M059J (cell line): ENCODE results near the gene SCPEP1. TPM values are rescaled to one million over a fixed set of nuclear protein-coding genes. Genes with fewer than 3 reads are reported as not detected.
"Not testable (repeated sequence)": the region's sequence is repeated elsewhere in the genome, so short reads cannot be mapped to it uniquely, and the experiment has no call there.

ENCODE experiments used
- DNase-seq: peaks from one replicate; pipeline ENCODE4 v3.0.0-alpha.2; 2012; ENCODE audit warnings: low read depth
- total RNA-seq: library from RNA; depleted of rRNA; stranded (reverse); fragments of >200 nt; shearing (Covaris generic); gene quantifications from 2 replicates; pipeline ENCODE4 v1.2.3, GENCODE V29; 2014

The SCPEP1 gene
- total RNA-seq, 1 experiment from 2014 or later, result 95.9 TPM

DNA sequence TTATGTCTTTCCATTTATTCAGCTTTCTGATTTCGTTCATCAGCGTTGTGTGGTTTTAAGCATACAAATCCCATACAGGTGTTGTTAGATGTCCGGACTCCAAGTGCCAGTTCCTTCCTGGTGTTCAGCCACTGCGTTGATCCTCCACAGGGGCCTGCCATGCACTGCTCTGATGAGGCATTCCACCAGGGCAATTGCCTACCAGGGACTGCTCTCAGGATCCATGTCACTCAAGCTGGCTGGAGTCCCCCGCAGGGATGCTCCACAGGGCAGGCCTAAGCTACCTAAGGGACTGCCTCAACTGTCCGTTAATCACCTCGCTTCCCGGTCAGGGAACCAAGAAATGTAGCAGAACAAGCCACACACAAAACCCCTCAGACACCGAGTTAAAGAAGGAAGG lies 12.7 kb upstream of the SCPEP1 start:
- DNase-seq, result not testable (repeated sequence)

DNA sequence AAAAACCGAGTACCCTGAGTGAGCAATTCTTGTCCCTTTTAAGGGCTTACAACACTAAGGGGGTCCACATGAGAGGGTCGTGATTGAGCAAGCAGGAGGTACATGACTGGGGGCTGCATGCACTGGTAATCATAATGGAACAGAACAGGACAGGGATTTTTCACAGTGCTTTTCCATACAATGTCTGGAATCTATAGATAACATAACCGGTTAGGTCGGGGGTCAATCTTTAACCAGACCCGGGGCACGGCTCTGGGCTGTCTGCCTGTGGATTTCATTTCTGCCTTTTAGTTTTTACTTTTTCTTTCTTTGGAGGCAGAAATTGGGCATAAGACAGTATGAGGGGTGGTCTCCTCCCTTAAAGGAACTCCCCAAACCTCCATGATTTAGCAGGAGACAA lies 12.2 kb upstream of the SCPEP1 start:
- DNase-seq, result not testable (repeated sequence)

DNA sequence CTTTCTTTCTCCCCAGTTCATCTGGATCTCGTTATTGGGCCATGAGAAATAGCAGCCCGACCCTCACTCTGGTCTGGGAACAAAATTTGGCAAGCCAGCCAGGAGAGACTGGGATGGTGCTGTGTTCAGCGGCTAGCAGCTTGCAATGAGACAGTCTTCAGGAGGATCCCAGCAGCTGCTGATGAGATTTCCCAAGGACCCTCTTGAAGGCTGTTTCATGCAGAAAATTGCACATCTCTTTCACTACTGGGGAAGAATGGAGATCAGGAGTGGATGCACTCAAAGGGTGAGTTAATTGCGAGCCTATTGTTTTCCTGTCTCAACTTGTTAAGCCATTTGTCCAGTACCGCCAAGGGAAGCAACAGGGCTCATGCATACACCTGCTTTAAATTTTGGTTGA lies 11.6 kb upstream of the SCPEP1 start:
- DNase-seq, result no peak

DNA sequence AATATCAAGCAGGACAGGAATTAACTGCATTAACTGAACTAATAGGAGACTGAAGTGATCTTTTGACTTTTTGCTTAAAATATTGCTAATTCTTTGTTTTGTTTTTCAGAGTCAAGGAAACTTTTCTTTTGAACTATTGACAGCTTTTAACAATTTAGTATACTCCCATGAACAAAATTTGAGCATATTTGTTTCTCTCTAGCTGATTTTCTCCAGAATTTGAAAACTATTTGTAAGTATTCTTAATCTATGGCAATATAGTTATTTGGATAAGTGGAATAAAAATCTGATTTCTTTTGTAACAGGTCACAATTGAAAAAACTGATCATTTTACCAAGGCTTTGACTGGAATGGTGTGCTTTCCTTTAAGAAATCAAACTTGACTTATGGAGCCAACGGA lies 7.0 kb upstream of the SCPEP1 start:
- no peak for DNase-seq

DNA sequence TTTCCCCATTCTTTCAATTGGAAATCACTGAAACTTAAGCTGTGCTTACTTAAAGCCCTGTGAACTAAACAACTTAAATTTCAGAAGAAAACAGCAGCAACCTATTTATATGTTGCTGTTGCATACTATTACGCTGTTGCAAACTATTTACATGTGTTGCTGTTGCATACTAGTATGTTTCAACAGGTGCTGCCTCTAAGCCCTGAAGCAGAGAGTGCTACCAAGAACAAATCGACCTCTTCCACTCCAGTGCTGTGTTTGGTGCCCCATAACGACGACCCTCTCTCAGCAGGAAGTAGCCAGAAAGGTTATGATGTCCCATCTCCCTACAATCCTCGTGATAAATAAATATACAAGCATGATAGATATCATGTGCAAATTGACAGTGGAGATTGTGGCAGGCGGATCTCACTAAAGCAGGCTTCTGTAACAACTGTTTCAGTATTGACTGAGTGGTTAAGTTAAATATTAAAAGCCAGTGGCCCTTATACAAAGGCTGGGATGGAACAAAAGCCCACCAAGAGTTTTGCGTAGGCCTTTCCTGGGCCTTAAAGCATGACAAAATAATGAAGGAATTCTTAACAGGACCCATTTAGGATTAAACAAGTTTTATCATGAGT lies 5.7 kb upstream of the SCPEP1 start:
- no peak for DNase-seq

DNA sequence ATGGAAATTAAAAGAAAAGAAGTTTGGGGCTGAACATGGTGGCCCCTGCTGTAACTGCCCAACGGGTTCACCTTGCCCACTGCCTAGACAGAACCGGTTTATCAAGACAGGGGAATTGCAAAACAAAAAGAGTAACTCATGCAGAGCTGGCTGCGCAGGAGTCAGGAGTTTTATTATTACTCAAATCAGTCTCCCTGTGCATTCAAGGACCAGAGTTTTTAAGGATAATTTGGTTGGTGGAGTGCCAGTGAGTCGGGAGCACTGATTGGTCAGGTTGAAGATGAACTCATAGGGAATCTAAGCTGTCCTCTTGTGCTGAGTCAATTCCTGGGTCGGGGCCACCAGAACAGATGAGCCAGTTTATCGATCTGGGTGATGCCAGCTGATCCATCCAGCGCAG lies 4.4 kb upstream of the SCPEP1 start:
- peak; percentile 15 for DNase-seq

DNA sequence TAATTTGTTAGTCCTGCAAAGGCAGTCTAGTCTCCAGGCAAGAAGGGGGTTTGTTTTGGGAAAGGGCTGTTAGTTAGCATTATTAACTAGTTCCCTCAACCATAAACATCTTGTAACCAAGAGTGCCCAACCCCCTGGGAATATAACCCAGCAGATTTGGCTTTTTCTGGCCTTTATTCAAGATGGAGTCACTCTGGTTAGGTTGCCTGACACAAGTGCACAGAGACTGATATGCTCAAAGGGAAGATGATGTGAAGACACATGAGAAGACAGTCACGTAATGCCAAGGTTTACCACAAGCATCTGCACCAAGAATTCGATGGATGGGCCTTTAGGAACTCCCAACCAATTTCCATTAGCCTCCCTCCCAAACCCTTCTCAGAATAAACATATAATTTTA lies 3.9 kb upstream of the SCPEP1 start:
- no peak for DNase-seq

DNA sequence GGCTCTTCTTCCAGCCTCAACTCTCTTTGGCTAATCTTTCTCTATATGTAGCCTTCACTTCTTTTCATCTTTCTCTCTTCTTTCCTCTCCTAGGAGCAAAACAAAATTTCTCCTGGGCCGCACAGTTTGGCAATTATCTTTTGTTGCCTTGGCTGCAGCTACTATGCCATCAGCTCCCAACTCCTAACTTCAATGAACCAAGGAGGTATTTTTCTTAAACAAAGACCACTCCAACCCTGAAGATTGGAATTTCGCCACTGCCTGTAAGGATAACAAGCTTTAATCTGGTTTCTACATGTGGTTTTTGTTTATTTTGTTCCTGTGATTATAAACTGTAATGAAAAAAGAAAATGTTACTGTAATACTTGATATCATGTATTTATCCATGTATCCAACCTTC lies 2.3 kb upstream of the SCPEP1 start:
- no peak for DNase-seq

DNA sequence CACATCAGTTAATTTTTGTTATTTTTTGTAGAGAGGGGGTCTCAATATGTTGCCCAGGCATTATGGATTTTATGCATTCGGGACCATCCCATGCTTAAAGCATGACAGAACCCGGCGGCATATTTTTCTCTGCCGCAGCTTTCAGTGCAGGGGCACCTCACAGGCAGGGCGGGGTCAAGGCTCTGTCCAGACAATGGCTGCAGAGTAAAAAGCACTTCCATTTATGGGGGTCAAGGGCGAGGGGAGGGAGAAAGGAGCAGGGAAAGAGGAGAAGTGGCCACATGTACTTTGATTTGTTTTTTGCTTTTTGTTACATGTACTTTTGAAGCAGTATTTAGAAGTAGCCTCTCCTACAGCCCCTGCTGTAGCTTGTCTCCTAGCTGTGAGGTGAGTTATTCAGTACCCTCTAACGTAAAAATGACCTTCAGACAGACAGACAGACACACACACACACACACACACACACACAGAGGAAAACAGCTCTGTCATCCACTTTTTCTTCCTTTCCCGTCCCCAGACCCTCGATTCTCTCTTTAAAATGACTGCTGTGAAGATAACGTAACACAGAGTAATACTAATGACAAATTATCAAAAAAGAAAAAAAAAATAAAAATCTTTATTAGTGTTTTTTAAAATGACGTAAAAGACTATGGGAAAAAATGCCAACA lies 856 bp upstream of the SCPEP1 start:
- no peak for DNase-seq

DNA sequence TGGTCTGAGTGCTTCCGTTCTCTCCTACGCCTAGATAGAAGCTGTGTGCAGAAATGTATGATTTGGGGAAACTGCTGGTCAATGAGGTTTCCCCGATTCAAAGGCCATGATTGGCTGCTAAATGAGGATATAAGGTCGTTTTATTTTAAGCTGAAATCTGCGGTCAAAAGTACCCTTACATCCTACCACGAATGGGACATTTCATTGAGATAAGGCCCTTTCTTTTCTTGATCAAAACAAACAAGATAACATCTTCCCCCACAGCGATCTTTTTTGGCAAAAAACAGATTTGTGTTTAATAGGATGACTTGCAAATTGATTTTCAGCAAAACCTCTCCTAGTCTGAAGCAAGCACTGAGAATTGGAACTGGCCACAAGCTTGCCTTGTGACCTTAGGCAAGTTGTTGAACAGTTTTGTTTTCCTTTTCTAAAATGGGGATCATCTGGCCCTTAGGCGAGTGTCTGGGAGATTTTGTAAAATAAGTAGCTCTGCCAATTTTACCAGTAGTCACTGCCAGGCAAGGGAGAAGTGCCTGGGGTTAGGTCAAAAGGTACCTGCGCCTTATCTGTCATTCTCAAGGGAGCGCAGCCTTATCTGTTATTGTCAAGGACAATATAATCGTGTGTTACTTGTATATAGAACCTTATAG lies 635 bp downstream of the SCPEP1 start:
- peak; percentile 57 for DNase-seq

DNA sequence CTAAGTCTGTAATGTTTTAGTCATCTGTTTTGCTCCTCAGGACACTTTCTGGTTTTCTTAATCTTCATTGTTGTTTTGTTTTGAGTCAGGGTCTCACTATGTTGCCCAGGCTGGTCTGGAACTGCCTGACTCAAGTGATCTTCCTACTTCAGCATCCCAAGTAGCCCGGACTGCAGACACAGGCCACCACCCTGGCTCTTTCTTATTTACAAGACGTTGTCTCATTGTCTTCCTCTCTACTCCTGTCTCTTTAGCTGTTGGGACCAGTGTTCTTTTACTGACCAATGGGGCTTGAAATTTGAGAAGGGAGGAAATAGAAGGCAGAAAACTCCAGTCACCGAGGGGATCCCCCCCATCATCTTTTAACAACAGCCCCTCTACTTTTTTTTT lies 1.2 kb downstream of the SCPEP1 start:
- DNase-seq, result no peak

DNA sequence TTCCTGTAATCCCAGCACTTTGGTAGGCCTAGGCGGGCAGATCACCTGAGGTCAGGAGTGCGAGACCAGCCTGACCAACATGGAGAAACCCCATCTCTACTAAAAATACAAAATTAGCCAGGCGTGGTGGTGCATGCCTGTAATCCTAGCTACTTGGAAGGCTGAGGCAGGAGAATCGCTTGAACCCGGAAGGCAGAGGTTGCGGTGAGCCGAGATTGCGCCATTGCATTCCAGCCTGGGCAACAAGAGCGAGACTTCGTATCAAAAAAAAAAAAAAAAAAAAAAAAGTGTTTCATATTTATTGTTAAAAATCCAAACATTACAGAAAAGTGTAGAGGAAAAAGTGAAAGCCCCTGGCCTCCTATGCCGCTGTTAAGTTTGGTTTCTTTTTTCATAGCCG lies 2.6 kb downstream of the SCPEP1 start:
- DNase-seq, result not testable (repeated sequence)

DNA sequence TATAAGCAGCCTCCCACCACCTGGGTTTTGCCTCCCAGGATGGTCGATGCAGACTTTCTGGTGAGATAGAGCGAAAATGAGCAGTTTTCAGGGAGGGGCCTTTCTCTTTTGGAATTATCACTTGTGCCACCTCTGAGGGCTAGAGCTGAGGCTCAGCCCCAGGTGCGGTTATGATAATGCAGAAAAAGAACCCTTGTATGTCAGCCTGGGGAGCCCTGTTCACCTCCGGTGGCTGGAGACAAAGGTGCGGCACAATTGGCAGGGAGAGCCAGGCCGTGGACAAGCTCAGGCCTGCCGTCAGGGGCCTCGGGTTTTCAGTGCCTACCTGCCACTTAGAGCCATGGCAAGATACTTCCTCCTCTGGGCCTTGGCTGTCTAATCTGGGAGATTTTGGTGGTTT lies 4.4 kb downstream of the SCPEP1 start:
- no peak for DNase-seq

DNA sequence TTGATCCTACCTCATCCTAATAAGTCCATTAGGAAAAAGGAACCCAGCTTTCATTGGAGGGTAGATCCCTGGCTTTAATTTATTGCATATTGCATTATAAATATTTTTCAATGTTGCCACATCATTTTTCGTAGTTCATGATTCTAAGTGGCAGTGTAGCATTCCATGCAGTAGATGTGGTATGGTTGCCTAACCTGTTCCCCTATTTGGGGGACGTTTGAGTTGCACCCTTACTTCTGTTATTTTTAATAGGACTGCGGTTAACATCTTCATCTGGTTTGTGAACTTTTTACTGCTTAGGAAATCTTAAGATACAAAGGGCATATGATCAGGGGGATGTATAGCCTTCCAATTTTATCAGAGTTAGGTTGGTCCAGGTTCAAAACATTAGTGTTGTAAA lies 5.4 kb downstream of the SCPEP1 start:
- no peak for DNase-seq

DNA sequence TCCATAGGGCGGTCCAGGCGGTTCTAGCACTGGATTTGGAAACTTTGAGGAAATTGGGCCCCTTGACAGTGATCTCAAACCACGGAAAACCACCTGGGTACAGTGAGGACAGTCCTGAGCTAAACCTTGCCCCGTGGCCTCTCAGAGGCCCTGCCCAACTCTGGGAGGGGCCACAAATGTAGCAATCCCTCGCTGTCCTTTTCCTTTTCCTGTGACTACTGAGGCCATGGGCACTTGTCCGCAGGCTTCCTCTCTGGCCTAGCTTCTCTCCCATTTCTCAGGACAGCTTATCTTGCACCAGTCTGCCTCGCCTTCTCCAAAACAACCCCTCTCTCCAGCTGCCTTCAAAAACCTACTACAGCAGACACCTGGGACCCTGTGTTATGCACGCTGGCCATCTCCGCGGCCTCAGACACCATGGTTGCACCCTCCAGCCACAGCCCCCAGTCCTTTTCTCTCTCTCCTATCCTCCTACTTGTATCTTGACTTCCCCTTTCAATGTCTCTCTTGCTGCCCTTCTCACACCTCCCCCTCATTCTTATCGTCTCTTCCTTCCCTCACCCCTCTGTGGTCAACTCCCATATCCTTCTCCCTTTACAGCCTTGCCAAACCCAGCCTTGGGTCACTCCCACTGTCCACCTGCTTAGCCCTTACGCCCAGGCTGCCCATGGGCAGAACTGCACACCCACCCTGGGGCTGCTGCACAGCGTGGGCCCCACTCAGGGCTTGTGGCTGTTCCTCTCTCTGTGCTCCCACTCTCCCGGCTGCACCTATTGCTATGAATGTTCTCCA lies 7.6 kb downstream of the SCPEP1 start:
- DNase-seq, result no peak

DNA sequence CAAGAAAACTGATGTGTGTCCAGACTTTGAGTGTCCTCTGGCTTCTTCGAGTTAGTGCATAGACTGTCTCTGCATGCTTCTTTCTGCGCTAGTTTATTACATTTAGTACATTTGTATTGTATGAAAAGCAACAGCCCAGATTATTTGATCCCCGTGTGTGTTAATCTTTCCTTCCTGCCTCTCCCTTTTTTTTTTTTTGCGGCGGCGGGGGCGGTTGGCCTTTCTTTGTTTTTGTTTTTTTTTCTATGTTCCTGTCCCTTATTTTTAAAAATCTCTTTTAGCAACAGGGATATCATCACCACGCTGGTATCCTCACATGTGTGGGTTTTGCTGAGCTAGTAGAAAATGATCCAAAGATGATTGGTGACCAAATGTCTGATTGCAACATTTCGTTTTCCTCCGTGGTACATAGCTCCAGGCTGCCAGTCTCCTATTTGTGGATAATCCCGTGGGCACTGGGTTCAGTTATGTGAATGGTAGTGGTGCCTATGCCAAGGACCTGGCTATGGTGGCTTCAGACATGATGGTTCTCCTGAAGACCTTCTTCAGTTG lies 9.4 kb downstream of the SCPEP1 start:
- DNase-seq, result no peak

DNA sequence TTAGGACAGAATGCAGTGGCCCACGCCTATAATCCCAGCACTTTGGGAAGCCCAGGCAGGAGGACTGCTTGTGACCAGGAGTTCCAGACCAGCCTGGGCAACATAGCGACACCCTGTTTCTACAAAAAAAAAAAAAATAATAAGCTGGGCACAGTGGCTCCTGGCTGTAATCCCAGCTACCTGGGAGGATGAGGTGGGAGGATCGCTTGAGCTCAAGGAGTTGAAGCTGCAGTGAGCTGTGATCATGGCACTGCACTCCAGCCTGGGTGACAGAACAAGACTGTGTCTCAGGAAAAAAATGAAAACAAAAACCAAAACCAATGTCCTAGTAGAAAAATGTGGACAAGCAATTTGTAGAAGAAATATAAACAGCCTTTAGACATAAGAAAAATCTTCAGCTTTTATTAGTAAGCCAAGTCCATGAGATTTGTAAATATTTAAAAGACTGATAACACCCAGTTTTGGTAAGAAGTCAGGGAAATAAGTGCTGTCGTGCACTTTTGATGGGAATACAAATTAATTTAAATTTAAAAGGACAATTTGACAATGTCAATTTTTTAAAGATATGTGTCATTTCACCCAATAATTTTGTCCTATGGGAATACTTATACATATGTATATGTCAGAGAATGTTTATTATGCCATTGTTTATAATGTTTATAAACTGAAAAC lies 11.1 kb downstream of the SCPEP1 start:
- DNase-seq, result no peak

DNA sequence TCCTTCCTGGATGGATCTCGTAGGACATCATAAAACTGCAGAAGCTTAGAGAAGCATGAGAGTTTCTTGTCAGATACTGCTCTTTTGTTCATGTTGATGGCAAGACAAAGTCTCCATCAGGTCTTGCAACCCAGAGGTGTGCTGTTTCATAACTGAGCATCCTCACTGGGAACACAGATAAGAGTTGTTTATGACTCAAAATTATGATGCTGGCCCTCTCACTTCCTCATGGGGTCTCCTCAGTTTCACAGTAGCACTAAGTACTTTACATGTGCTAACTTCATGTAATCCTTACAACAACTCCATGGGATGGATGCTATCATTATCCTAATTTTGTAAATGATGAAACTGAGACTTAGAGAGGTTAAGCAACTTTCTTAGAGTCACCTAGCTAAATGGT lies 14.4 kb downstream of the SCPEP1 start:
- DNase-seq, result no peak

DNA sequence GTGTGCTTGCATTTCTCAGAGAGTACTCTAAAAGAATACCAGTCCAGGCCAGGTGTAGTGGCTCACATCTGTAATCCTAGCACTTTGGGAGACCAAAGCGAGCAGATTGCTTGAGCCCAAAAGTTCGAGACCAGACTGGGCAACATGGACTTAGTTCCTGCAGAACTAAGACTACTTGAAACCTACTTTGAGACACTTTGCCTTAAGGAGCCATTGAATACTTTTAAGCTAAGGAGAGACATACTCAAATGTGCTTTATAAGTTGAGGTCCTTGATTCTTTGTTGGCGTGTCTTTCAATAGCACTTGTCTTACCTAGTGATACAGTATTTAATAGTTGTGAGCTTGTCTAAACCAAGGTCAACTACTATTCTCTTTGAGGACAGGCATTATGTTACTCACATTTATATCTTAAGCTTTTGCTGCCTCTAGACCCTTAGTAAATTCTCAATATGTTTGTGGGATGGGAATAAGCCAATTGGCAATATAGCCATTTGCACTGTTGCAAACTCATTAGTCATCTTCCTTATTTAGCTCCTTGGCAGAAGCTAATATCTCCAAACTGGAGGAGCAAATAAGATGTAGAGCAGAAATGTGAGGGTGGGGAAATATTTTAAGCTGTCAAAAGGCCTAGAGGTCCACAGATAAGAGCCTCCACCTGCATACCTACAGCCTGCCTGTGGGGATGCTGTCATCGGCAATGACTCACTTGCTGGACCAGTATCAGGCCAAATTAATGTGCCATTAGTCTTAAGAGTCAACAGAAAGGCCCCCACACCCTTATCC lies 16.3 kb downstream of the SCPEP1 start:
- DNase-seq, result peak; percentile 9

DNA sequence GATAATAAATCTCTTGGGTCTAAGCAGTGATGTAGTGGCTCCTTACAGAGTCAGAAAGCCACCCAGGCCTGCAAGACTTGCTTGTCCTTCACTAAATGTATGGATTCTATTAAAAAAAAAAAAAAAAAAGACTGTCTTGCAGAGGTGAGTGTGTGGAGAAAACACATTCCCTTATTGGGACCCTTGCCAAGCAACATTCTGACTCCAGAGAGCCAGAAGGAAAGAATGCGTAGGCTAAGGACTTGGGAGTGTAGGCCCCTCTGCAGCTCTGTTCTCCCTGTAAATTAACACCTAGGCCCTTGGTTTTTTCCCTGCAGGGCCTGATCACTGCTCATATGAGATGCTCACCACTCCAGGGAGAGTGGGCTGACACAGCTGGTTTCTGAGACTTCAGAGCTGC lies 17.8 kb downstream of the SCPEP1 start:
- DNase-seq, result no peak

DNA sequence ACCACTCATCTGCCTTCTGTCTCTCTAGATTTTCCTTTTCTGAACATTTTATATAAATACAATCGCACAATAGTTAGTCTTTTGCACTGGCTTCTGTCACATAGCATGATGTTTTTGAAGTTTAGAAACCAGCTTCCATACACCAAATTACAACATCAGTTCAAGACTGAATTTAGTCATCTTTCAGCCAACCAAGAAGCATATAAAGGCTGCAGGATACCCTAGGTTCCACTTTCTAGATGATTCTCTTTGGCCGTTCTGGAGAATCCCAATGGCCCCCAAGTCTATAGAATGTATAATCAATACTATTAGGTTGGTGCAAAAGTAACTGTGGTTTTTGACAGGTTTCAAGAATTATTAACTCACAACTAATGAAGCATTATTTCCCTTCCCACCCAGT lies 19.4 kb downstream of the SCPEP1 start:
- no peak for DNase-seq
